ENCODE data around the gene ZNF165.

Gene ZNF165

DNA sequence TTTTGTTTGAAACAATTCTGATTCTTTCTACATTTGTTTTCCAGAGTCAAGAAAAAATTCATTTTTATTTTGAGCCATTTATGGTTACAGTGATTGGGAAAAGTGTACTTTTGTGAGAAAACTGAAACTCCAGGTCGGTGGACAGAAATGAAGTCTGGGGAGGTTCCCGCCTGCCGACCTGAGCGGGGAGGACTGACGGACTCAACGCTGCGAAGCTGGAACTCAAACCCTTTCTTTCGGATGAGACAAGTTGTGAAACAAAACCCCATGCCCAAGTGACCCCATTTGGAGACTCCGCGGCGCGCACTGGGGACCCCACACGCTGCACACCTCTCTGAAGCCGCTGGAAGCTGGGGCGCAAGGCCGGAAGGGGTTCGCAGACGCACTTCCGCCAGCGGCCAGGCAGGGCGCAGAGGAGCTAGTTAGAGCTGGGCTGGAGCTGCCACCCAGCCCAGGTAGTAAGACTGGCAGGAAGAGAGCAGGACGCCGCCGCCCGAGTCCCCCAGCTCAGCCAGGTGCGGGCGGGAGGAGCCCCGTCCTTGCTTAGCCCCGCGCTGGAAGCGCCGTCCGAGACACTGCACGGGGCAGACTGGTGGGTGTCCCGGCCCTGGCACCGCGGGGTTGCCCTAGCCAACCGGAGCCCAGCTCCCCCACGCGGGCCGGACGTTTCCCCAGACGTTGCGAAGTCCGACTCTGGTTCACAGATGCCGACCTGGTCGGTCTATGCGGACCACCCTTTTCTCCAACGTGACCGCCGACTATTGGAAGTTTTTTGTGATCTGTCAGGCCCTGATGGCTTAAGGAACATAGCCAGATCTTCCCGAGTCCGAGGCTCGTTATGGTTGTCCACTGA, 24.2 kb downstream of the ZNF165 start:
- no peaks in the 10 kb centered on the region for H3K27me3 ChIP-seq (replicated peaks; ENCODE audit: insufficient read depth, low read length)
- peak overlapping the region; percentile 74 for H3K4me3 ChIP-seq (ENCODE audit: low read length)
- H3K36me3 ChIP-seq (replicated peaks; ENCODE audit: insufficient read depth, low read length): no peaks in the 10 kb centered on the region
- TF ChIP-seq, protein P1, sequence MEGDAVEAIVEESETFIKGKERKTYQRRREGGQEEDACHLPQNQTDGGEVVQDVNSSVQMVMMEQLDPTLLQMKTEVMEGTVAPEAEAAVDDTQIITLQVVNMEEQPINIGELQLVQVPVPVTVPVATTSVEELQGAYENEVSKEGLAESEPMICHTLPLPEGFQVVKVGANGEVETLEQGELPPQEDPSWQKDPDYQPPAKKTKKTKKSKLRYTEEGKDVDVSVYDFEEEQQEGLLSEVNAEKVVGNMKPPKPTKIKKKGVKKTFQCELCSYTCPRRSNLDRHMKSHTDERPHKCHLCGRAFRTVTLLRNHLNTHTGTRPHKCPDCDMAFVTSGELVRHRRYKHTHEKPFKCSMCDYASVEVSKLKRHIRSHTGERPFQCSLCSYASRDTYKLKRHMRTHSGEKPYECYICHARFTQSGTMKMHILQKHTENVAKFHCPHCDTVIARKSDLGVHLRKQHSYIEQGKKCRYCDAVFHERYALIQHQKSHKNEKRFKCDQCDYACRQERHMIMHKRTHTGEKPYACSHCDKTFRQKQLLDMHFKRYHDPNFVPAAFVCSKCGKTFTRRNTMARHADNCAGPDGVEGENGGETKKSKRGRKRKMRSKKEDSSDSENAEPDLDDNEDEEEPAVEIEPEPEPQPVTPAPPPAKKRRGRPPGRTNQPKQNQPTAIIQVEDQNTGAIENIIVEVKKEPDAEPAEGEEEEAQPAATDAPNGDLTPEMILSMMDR (IDR thresholded peaks at IDR 0.05; ENCODE audit: low read length): peak; percentile 42
- TF ChIP-seq EZH2phosphoT487 (IDR thresholded peaks at IDR 0.05; ENCODE audit: low read length): no peak
- no peaks in the 10 kb centered on the region for H3K9me2 ChIP-seq (replicated peaks; ENCODE audit: insufficient read depth, low read length)
- no peaks in the 10 kb centered on the region for H3K9me3 ChIP-seq (replicated peaks; ENCODE audit: insufficient read depth, low read length)
- peak overlapping the region; percentile 94 for H2AFZ ChIP-seq (ENCODE audit: low read length)
- peak overlapping the region; percentile 61 for H3K9ac ChIP-seq (ENCODE audit: low read length)
- peak overlapping the region; percentile 90 for H3K4me2 ChIP-seq (ENCODE audit: low read depth, low read length)
- no peaks in the 10 kb centered on the region for H3K79me2 ChIP-seq (ENCODE audit: low read length)
- no peaks in the 10 kb centered on the region for H4K20me1 ChIP-seq (ENCODE audit: insufficient read depth, low read length)
- H3K27ac ChIP-seq (ENCODE audit: low read length): peak overlapping the region; percentile 62; the same call in 1 of the 2 replicates
- H3K4me1 ChIP-seq (ENCODE audit: low read length): peaks cover 5% of the 10 kb centered on the region; the same call in 1 of the 2 replicates
- H3F3A ChIP-seq (ENCODE audit: insufficient read depth, low read length): peaks cover 7% of the 10 kb centered on the region; the same call in 1 of the 2 replicates
- DNase-seq: peak; percentile 90

DNA sequence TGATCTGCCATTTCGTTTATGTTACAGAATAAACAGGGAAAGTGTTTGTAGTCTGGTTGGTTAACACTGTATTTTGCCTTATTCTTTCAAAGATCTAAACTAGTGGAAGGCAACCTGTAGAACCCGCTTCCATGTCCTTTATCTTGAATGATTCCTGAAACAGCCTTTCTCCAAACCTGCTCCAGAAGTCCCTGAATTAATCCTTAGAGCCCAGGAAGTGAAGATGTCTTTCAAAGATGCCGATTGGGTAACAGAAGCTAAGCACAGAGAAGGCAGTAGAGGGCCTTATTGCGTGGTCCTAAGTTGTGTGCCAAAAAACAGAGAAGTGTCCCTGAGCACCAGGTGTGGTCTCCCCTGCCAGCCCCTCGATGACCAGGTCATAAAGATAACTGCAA, 24.9 kb downstream of the ZNF165 start:
- Histone ChIP-seq H3K79me2 (ENCODE audit: low read length) (no peaks in the 10 kb centered on the region), H2AFZ (ENCODE audit: low read length) (peak overlapping the region; percentile 94), H3K9me3 (replicated peaks; ENCODE audit: insufficient read depth, low read length) (no peaks in the 10 kb centered on the region), H3F3A (ENCODE audit: insufficient read depth, low read length) (peaks cover 7% of the 10 kb centered on the region; the same call in 1 of the 2 replicates), H3K36me3 (replicated peaks; ENCODE audit: insufficient read depth, low read length) (no peaks in the 10 kb centered on the region), H3K27me3 (replicated peaks; ENCODE audit: insufficient read depth, low read length) (no peaks in the 10 kb centered on the region), H4K20me1 (ENCODE audit: insufficient read depth, low read length) (no peaks in the 10 kb centered on the region), H3K4me2 (ENCODE audit: low read depth, low read length) (peak overlapping the region; percentile 90), H3K4me3 (ENCODE audit: low read length) (peak overlapping the region; percentile 74), H3K9ac (ENCODE audit: low read length) (peak overlapping the region; percentile 61), H3K27ac (ENCODE audit: low read length) (peak overlapping the region; percentile 62; the same call in 1 of the 2 replicates), H3K4me1 (ENCODE audit: low read length) (peaks cover 5% of the 10 kb centered on the region; the same call in 1 of the 2 replicates), H3K9me2 (replicated peaks; ENCODE audit: insufficient read depth, low read length) (no peaks in the 10 kb centered on the region)
- TF ChIP-seq EZH2 (optimal IDR thresholded peaks at IDR 0.05; ENCODE audit: low read depth, low read length) (no peak), EZH2phosphoT487 (IDR thresholded peaks at IDR 0.05; ENCODE audit: low read length) (no peak)
- TF ChIP-seq, protein P1 (IDR thresholded peaks at IDR 0.05; ENCODE audit: low read length): no peak
- DNase-seq: peak; percentile 9

DNA sequence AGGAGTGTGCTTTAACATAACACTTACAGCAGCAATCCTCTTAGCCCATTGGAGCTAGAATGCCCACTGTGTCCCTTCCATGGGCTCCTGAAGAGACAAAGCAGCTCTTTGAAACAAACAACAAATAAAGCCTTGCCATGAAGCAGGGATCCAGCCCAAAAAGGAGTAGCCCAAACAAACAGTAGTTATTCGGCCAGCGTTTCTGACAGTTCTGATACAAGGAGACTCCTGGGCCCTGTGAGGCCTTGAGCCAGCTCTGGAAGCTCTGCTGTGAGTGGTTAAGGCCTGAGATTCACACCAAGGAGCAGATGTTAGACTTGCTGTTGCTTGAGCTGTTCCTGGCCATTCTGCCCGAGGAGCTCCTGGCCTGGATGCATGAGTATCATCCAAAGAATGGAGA, 27.1 kb downstream of the ZNF165 start:
- Histone ChIP-seq H3K4me1 (ENCODE audit: low read length) (peaks cover 5% of the 10 kb centered on the region; the same call in 1 of the 2 replicates), H4K20me1 (ENCODE audit: insufficient read depth, low read length) (no peaks in the 10 kb centered on the region), H3K9ac (ENCODE audit: low read length) (no peak overlapping the region), H3K9me3 (replicated peaks; ENCODE audit: insufficient read depth, low read length) (no peaks in the 10 kb centered on the region), H3K27ac (ENCODE audit: low read length) (no peak overlapping the region), H2AFZ (ENCODE audit: low read length) (no peak overlapping the region), H3K36me3 (replicated peaks; ENCODE audit: insufficient read depth, low read length) (no peaks in the 10 kb centered on the region), H3K4me3 (ENCODE audit: low read length) (no peak overlapping the region), H3F3A (ENCODE audit: insufficient read depth, low read length) (peaks cover 7% of the 10 kb centered on the region; the same call in 1 of the 2 replicates), H3K9me2 (replicated peaks; ENCODE audit: insufficient read depth, low read length) (no peaks in the 10 kb centered on the region), H3K4me2 (ENCODE audit: low read depth, low read length) (no peak overlapping the region), H3K27me3 (replicated peaks; ENCODE audit: insufficient read depth, low read length) (no peaks in the 10 kb centered on the region), H3K79me2 (ENCODE audit: low read length) (no peaks in the 10 kb centered on the region)
- TF ChIP-seq, protein P1 (IDR thresholded peaks at IDR 0.05; ENCODE audit: low read length): no peak
- no peak for TF ChIP-seq EZH2phosphoT487 (IDR thresholded peaks at IDR 0.05; ENCODE audit: low read length)
- no peak for TF ChIP-seq EZH2 (optimal IDR thresholded peaks at IDR 0.05; ENCODE audit: low read depth, low read length)
- no peak for DNase-seq

Data from MM.1S (cell line).